Mammary epithelial cell (primary cell): ENCODE measurements around the gene SLC25A21.

Experiments used
- EZH2 ChIP-seq: IDR thresholded peaks from 2 replicates; pipeline ENCODE4 v1.6.1; 2012; ENCODE audit warnings: low read length, inconsistent platforms, borderline replicate concordance
- TF ChIP-seq, protein P1 (sequence below), 2 donors: IDR thresholded peaks in 1 of 2; conservative IDR thresholded peaks in 1 of 2; 2 replicates each; pipeline ENCODE4 v1.5.1; 2011 to 2012; ENCODE audit warnings: inconsistent platforms in 2 of 2, low read length in 2 of 2, mild to moderate bottlenecking in 2 of 2, control low read depth in 1 of 2, low read depth in 1 of 2; ENCODE audit not compliant: insufficient read depth in 1 of 2; ENCODE audit errors: extremely low read depth in 1 of 2

DNA sequence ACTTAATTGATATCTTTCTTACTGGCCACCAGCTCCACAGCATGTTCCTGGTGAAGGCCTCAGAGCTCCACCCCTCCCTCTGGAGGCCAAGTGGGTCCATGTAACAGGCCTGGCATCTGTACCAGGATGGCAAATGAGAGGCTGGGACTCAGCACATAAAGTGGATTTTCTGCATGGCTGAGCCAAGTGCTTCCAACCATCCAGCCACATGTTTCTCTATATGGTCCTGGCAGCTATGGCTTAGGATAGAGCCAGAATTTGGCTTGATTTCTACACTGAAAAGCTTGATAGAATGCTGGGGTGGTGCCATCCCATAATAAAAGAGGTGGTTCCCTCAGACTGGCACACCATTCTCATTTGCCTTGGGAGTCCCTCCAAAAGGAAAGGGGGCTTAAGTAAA is 416.6 kb downstream of the SLC25A21 start:
- TF ChIP-seq, protein P1, sequence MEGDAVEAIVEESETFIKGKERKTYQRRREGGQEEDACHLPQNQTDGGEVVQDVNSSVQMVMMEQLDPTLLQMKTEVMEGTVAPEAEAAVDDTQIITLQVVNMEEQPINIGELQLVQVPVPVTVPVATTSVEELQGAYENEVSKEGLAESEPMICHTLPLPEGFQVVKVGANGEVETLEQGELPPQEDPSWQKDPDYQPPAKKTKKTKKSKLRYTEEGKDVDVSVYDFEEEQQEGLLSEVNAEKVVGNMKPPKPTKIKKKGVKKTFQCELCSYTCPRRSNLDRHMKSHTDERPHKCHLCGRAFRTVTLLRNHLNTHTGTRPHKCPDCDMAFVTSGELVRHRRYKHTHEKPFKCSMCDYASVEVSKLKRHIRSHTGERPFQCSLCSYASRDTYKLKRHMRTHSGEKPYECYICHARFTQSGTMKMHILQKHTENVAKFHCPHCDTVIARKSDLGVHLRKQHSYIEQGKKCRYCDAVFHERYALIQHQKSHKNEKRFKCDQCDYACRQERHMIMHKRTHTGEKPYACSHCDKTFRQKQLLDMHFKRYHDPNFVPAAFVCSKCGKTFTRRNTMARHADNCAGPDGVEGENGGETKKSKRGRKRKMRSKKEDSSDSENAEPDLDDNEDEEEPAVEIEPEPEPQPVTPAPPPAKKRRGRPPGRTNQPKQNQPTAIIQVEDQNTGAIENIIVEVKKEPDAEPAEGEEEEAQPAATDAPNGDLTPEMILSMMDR (conservative IDR thresholded peaks at IDR 0.05 in 1 of 2, IDR thresholded peaks at IDR 0.05 in 1 of 2; ENCODE audit: extremely low read depth in 1 of 2, insufficient read depth in 1 of 2, low read depth in 1 of 2, low read length in 2 of 2), result no peak
- no peak for TF ChIP-seq EZH2
